A204.1 (cell line): Measurements from ENCODE around the gene UNC50.

Source experiments
- FAIRE-seq: peaks from 2 replicates; lab custom pipeline; 2012; peaks lifted over from hg19 to GRCh38; lab: Jason Lieb, UNC

UNC50 gene

GRCh38 chr2:98608116-98608961, at the start of gene UNC50, which contains the start of gene COA5:
TSS of gene UNC50 (plus strand) at chr2:98608589. CDS start at chr2:98609760, 1,171 bp downstream.
TSS of gene COA5 (minus strand) at chr2:98608512. CDS start at chr2:98608405, 107 bp downstream.
- FAIRE-seq, result no peak

GRCh38 chr2:98558852-98559530, 49.4 kb upstream of the UNC50 start:
- no peak for FAIRE-seq

GRCh38 chr2:98559581-98559980, 48.8 kb upstream of the UNC50 start:
- FAIRE-seq, result no peak

- no peak for FAIRE-seq
Observed at GRCh38 chr2:98560256-98560771, 48.1 kb upstream of the UNC50 start.

- no peak for FAIRE-seq
Observed at GRCh38 chr2:98561018-98561417, 47.4 kb upstream of the UNC50 start.

- no peak for FAIRE-seq
Observed at GRCh38 chr2:98561902-98562695, 46.3 kb upstream of the UNC50 start.

GRCh38 chr2:98563394-98563793, 45.0 kb upstream of the UNC50 start:
- FAIRE-seq, result no peak

- no peak for FAIRE-seq
Observed at GRCh38 chr2:98564541-98565132, 43.8 kb upstream of the UNC50 start.

- FAIRE-seq, result no peak
Observed at GRCh38 chr2:98565286-98565860, 43.0 kb upstream of the UNC50 start.

GRCh38 chr2:98565941-98566340, 42.4 kb upstream of the UNC50 start:
- FAIRE-seq, result no peak

- no peak for FAIRE-seq
Observed at GRCh38 chr2:98568161-98568956, 40.0 kb upstream of the UNC50 start.

- FAIRE-seq, result no peak
Observed at GRCh38 chr2:98569197-98569793, 39.1 kb upstream of the UNC50 start.

- no peak for FAIRE-seq
Observed at GRCh38 chr2:98569915-98570314, 38.5 kb upstream of the UNC50 start.

GRCh38 chr2:98570356-98570755, 38.0 kb upstream of the UNC50 start:
- no peak for FAIRE-seq

- FAIRE-seq, result no peak
Observed at GRCh38 chr2:98571121-98571701, 37.2 kb upstream of the UNC50 start.

- no peak for FAIRE-seq
Observed at GRCh38 chr2:98571796-98572195, 36.6 kb upstream of the UNC50 start.

GRCh38 chr2:98572211-98572610, 36.2 kb upstream of the UNC50 start:
- no peak for FAIRE-seq

- FAIRE-seq, result no peak
Observed at GRCh38 chr2:98572676-98573075, 35.7 kb upstream of the UNC50 start.

GRCh38 chr2:98573426-98573825, 35.0 kb upstream of the UNC50 start:
- FAIRE-seq, result no peak
